ENCODE measurements around the gene BICC1. TPM values are rescaled to one million over a fixed set of nuclear protein-coding genes. Genes with fewer than 3 reads are reported as not detected.

The BICC1 gene
- polyA plus RNA-seq, 1 donor (not counting 4 experiments of a cell fraction or from before 2014, with no cell fraction given) = 4.2 TPM

DNA sequence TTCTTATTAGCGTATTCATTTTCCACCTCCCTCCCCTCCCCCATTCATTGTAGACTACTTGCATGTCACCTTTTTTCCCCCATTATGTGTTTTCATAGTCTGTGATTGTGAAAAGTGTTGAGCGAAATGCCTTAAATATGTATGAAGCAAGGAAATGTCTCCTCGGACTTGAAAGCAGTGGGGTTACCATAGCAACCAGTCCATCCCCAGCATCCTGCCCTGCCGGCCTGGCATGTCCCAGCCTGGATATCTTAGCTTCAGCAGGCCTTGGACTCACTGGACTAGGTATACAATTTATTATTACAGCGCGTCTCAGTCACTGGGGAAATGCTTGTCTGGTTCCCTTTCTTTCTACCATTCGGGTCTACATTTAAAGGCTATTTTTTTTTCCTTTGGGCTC, 283.6 kb downstream of the BICC1 start:
- Histone ChIP-seq H4K20me1 (ENCODE audit: control insufficient read depth, extremely low read depth, insufficient read depth, low read length) (no peaks in the 10 kb centered on the region), H3K4me3 (ENCODE audit: control insufficient read depth in 2 of 3, extremely low read depth in 1 of 3, insufficient read depth in 2 of 3, low read depth in 1 of 3, low read length in 3 of 3) (no peak overlapping the region), H3K9ac (ENCODE audit: control insufficient read depth, extremely low read depth, insufficient read depth, low read length) (no peak overlapping the region), H3K79me2 (ENCODE audit: control insufficient read depth, insufficient read depth, low read length) (no peaks in the 10 kb centered on the region), H3K36me3 (ENCODE audit: control insufficient read depth in 2 of 2, extremely low read depth in 1 of 2, insufficient read depth in 2 of 2, low read length in 2 of 2) (peaks cover 0 to 4% of the 10 kb centered on the region in 2 experiments), H3K4me2 (ENCODE audit: control insufficient read depth, extremely low read depth, insufficient read depth, low read depth, low read length) (no peak overlapping the region), H3K9me3 (ENCODE audit: control insufficient read depth, low read depth, low read length) (no peaks in the 10 kb centered on the region), H3K9me1 (ENCODE audit: control insufficient read depth, extremely low read depth, insufficient read depth, low read length) (no peaks in the 10 kb centered on the region), H3K4me1 (ENCODE audit: control insufficient read depth, extremely low read depth, insufficient read depth, low read length) (peaks cover 10% of the 10 kb centered on the region), H3K27ac (ENCODE audit: control insufficient read depth, insufficient read depth, low read length) (no peak overlapping the region), H2AFZ (ENCODE audit: control insufficient read depth, low read length) (no peak overlapping the region), H3K27me3 (ENCODE audit: control insufficient read depth, extremely low read depth, insufficient read depth, low read length) (no peaks in the 10 kb centered on the region)
- no peak for DNase-seq (ENCODE audit: low read depth, low spot score)
- no peak for FAIRE-seq
- TF ChIP-seq CTCF (optimal IDR thresholded peaks at IDR 0.05 in 1 of 3, IDR thresholded peaks at IDR 0.05 in 1 of 3, conservative IDR thresholded peaks at IDR 0.05 in 1 of 3; ENCODE audit: extremely low read depth in 1 of 3, insufficient read depth in 2 of 3, low read length in 3 of 3) (no peak), EZH2 (IDR thresholded peaks at IDR 0.05; ENCODE audit: low read length) (no peak)
- dilution Hi-C loops (cut with MboI; ENCODE audit: extremely low pct_ligation_motif_present, low sequenced_read_pairs) = no loop called here

DNA sequence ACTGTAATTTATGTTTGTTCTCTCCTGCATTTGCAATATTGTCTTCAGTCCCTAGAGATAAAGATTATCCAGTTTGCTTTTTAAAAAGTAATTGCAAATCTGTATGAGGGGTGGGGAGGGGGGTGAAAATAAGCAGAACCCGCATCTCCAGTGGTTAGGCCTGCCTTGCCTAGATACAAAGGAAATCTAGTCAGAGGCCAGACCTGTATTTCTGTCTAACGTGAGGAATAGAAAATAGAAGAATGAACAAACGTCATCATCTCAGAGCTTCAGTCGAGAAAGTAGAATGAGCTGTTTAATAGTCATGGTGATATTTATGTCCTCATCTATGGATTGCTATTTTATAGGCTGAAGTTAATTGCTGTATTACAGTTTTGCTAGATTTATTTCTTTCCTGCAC, 284.2 kb downstream of the BICC1 start:
- Histone ChIP-seq H3K9me1 (ENCODE audit: control insufficient read depth, extremely low read depth, insufficient read depth, low read length) (no peaks in the 10 kb centered on the region), H3K9ac (ENCODE audit: control insufficient read depth, extremely low read depth, insufficient read depth, low read length) (no peak overlapping the region), H2AFZ (ENCODE audit: control insufficient read depth, low read length) (no peak overlapping the region), H3K4me1 (ENCODE audit: control insufficient read depth, extremely low read depth, insufficient read depth, low read length) (peaks cover 8% of the 10 kb centered on the region), H3K4me3 (ENCODE audit: control insufficient read depth in 2 of 3, extremely low read depth in 1 of 3, insufficient read depth in 2 of 3, low read depth in 1 of 3, low read length in 3 of 3) (no peak overlapping the region), H3K27me3 (ENCODE audit: control insufficient read depth, extremely low read depth, insufficient read depth, low read length) (no peaks in the 10 kb centered on the region), H3K36me3 (ENCODE audit: control insufficient read depth in 2 of 2, extremely low read depth in 1 of 2, insufficient read depth in 2 of 2, low read length in 2 of 2) (peaks cover 0 to 4% of the 10 kb centered on the region in 2 experiments), H3K9me3 (ENCODE audit: control insufficient read depth, low read depth, low read length) (no peaks in the 10 kb centered on the region), H3K79me2 (ENCODE audit: control insufficient read depth, insufficient read depth, low read length) (no peaks in the 10 kb centered on the region), H4K20me1 (ENCODE audit: control insufficient read depth, extremely low read depth, insufficient read depth, low read length) (no peaks in the 10 kb centered on the region), H3K27ac (ENCODE audit: control insufficient read depth, insufficient read depth, low read length) (no peak overlapping the region), H3K4me2 (ENCODE audit: control insufficient read depth, extremely low read depth, insufficient read depth, low read depth, low read length) (no peak overlapping the region)
- no peak for TF ChIP-seq EZH2 (IDR thresholded peaks at IDR 0.05; ENCODE audit: low read length)
- TF ChIP-seq CTCF (optimal IDR thresholded peaks at IDR 0.05 in 1 of 3, IDR thresholded peaks at IDR 0.05 in 1 of 3, conservative IDR thresholded peaks at IDR 0.05 in 1 of 3; ENCODE audit: extremely low read depth in 1 of 3, insufficient read depth in 2 of 3, low read length in 3 of 3) = no peak
- dilution Hi-C loops (cut with MboI; ENCODE audit: extremely low pct_ligation_motif_present, low sequenced_read_pairs) = no loop called here
- FAIRE-seq (no peak), DNase-seq (ENCODE audit: low read depth, low spot score) (no peak)

Data from keratinocyte (primary cell).